ENCODE results near the gene DALRD3. TPM values are rescaled to one million over a fixed set of nuclear protein-coding genes. Genes with fewer than 3 reads are reported as not detected.

DALRD3 gene
- total RNA-seq, 2 donors from 2014 or later = 40.8 to 41.9 TPM

DNA sequence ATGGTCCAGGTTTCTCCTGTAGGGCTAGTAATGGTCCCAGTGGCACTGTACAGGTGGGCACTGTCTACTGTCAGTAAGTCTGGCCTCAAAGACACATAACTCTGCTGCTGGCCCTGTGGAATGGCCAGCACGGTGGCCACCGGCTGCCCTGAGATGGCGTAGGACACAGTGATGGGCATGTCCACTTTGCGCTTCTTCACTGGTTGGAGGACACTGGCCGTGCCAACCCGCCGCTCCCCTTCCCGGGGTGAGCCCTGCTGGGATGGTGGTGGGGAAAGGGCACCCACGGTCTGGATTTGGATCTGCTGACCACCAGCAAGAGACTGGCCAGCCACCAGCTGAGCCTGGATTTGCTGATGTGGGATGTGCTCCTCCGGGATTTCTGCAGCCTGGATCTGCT is 38.9 kb upstream of the DALRD3 start:
- no peak overlapping the region for H3K4me3 ChIP-seq (ENCODE audit: low read length)
- H3K27me3 ChIP-seq (ENCODE audit: control insufficient read depth, insufficient read depth, low read length, poor library complexity, severe bottlenecking) = no peaks in the 10 kb centered on the region
- no peak overlapping the region for H3K9ac ChIP-seq (ENCODE audit: extremely low read depth, low read length, poor library complexity, severe bottlenecking)
- Mint-ChIP-seq H3K4me3 (no peak overlapping the region), H3K4me1 (no peaks in the 10 kb centered on the region), H3K36me3 (ENCODE audit: low read depth) (peaks cover 71% of the 10 kb centered on the region), H3K9me3 (no peaks in the 10 kb centered on the region), H3K27ac (no peak overlapping the region), H3K27me3 (ENCODE audit: insufficient read depth) (no peaks in the 10 kb centered on the region)
- WGBS, 2 experiments (ENCODE audit: insufficient coverage in 1 of 2, insufficient read length in 1 of 2) = 94 to 99% methylated on average over 10 of the region's 10 CpGs
- no peaks in the 10 kb centered on the region for H3K4me1 ChIP-seq (ENCODE audit: control insufficient read depth, insufficient read depth, low read length)
- peaks cover 82% of the 10 kb centered on the region for H3K36me3 ChIP-seq (ENCODE audit: control insufficient read depth, insufficient read depth, low read length)
- H3K9me3 ChIP-seq (ENCODE audit: control insufficient read depth, low read length) = no peaks in the 10 kb centered on the region
- no peak for DNase-seq
- no peak overlapping the region for H3K27ac ChIP-seq (ENCODE audit: low read depth, low read length)
- TF ChIP-seq, protein P1, sequence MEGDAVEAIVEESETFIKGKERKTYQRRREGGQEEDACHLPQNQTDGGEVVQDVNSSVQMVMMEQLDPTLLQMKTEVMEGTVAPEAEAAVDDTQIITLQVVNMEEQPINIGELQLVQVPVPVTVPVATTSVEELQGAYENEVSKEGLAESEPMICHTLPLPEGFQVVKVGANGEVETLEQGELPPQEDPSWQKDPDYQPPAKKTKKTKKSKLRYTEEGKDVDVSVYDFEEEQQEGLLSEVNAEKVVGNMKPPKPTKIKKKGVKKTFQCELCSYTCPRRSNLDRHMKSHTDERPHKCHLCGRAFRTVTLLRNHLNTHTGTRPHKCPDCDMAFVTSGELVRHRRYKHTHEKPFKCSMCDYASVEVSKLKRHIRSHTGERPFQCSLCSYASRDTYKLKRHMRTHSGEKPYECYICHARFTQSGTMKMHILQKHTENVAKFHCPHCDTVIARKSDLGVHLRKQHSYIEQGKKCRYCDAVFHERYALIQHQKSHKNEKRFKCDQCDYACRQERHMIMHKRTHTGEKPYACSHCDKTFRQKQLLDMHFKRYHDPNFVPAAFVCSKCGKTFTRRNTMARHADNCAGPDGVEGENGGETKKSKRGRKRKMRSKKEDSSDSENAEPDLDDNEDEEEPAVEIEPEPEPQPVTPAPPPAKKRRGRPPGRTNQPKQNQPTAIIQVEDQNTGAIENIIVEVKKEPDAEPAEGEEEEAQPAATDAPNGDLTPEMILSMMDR (conservative IDR thresholded peaks at IDR 0.05) = no peak

DNA sequence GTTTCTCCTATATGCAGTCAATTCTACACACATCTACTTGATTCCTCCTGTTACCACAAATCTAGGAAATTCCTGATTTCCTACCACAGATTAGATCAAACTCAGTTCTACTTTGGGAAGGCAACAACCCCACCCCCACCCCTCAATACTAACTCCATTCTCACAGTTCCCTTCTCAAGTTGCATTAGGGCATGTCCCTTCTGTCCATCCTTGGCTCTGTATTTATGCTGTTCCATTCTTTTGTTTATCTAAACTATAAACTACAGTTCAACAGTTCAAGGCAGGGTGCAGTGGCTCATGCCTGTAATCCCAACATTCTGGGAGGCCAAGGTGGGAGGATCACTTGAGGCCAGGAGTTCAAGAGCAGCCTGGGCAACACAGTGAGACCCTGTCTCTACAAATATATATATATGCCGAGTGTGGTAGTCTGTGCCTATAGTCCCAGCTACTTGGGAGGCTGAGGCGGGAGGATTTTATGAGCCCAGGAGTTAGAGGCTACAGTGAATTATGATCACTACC is 36.0 kb upstream of the DALRD3 start:
- Histone ChIP-seq H3K4me3 (ENCODE audit: low read length) (no peak overlapping the region), H3K27me3 (ENCODE audit: control insufficient read depth, insufficient read depth, low read length, poor library complexity, severe bottlenecking) (no peaks in the 10 kb centered on the region), H3K4me1 (ENCODE audit: control insufficient read depth, insufficient read depth, low read length) (no peaks in the 10 kb centered on the region), H3K27ac (ENCODE audit: low read depth, low read length) (no peak overlapping the region), H3K9me3 (ENCODE audit: control insufficient read depth, low read length) (no peaks in the 10 kb centered on the region), H3K9ac (ENCODE audit: extremely low read depth, low read length, poor library complexity, severe bottlenecking) (no peak overlapping the region), H3K36me3 (ENCODE audit: control insufficient read depth, insufficient read depth, low read length) (peaks cover 73% of the 10 kb centered on the region)
- Mint-ChIP-seq H3K27ac (no peak overlapping the region), H3K27me3 (ENCODE audit: insufficient read depth) (no peaks in the 10 kb centered on the region), H3K9me3 (no peaks in the 10 kb centered on the region), H3K4me3 (no peak overlapping the region), H3K36me3 (ENCODE audit: low read depth) (peaks cover 73% of the 10 kb centered on the region), H3K4me1 (no peaks in the 10 kb centered on the region)
- TF ChIP-seq, protein P1 (conservative IDR thresholded peaks at IDR 0.05) = no peak
- 95 to 100% methylated on average over 1 to 2 of the region's 2 CpGs for WGBS, 2 experiments (ENCODE audit: insufficient coverage in 1 of 2, insufficient read length in 1 of 2)
- DNase-seq = no peak

DNA sequence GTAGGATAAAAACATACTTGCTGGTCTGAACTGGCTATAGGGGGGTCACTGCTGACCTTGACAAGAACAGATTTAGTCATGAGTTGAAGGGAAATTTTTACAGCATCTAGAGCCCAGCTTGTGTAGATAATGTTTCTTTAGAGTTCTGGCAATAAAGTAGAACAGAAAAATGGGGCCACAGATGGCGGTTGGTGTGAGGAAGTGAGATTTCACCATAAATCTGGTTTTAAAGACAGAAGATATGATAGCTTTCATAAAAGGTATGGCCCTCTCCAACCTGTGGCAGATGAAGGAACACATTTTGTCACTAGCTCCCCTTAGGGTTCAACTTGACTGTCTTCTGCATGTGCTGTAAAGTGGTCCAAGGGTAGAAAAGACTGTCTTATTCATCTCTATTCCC is 35.2 kb upstream of the DALRD3 start:
- TF ChIP-seq, protein P1 (conservative IDR thresholded peaks at IDR 0.05) = no peak
- H3K36me3 ChIP-seq (ENCODE audit: control insufficient read depth, insufficient read depth, low read length) = peaks cover 75% of the 10 kb centered on the region
- no peaks in the 10 kb centered on the region for H3K9me3 ChIP-seq (ENCODE audit: control insufficient read depth, low read length)
- no peak overlapping the region for H3K4me3 Mint-ChIP-seq
- H3K36me3 Mint-ChIP-seq (ENCODE audit: low read depth) = peaks cover 73% of the 10 kb centered on the region
- H3K27me3 Mint-ChIP-seq (ENCODE audit: insufficient read depth) = no peaks in the 10 kb centered on the region
- no peak overlapping the region for H3K9ac ChIP-seq (ENCODE audit: extremely low read depth, low read length, poor library complexity, severe bottlenecking)
- H3K27ac Mint-ChIP-seq = no peak overlapping the region
- no peaks in the 10 kb centered on the region for H3K4me1 Mint-ChIP-seq
- no peak overlapping the region for H3K4me3 ChIP-seq (ENCODE audit: low read length)
- 98 to 100% methylated on average over 1 of the region's 1 CpG for WGBS, 2 experiments (ENCODE audit: insufficient coverage in 1 of 2, insufficient read length in 1 of 2)
- no peaks in the 10 kb centered on the region for H3K27me3 ChIP-seq (ENCODE audit: control insufficient read depth, insufficient read depth, low read length, poor library complexity, severe bottlenecking)
- no peak for DNase-seq
- no peaks in the 10 kb centered on the region for H3K9me3 Mint-ChIP-seq
- no peaks in the 10 kb centered on the region for H3K4me1 ChIP-seq (ENCODE audit: control insufficient read depth, insufficient read depth, low read length)
- H3K27ac ChIP-seq (ENCODE audit: low read depth, low read length) = no peak overlapping the region

Data from endodermal cell (in vitro differentiated cells).